ENCODE measurements around the gene TMED10.

- no peak for TF ChIP-seq POLR2A (IDR thresholded peaks at IDR 0.05)
- no peak for TF ChIP-seq CTCF (IDR thresholded peaks at IDR 0.05)
These were observed 32.5 kb downstream of the TMED10 start for GRCh38 chr14:75143761-75144527.

Measured in right lobe of liver (tissue), 4 donors.